ENCODE data around the gene DNHD1. TPM values are rescaled to one million over a fixed set of nuclear protein-coding genes. Genes with fewer than 3 reads are reported as not detected.
A peak's percentile ranks its signal among the peaks of the same experiment; 100 is the strongest.

The DNHD1 gene, protein sequence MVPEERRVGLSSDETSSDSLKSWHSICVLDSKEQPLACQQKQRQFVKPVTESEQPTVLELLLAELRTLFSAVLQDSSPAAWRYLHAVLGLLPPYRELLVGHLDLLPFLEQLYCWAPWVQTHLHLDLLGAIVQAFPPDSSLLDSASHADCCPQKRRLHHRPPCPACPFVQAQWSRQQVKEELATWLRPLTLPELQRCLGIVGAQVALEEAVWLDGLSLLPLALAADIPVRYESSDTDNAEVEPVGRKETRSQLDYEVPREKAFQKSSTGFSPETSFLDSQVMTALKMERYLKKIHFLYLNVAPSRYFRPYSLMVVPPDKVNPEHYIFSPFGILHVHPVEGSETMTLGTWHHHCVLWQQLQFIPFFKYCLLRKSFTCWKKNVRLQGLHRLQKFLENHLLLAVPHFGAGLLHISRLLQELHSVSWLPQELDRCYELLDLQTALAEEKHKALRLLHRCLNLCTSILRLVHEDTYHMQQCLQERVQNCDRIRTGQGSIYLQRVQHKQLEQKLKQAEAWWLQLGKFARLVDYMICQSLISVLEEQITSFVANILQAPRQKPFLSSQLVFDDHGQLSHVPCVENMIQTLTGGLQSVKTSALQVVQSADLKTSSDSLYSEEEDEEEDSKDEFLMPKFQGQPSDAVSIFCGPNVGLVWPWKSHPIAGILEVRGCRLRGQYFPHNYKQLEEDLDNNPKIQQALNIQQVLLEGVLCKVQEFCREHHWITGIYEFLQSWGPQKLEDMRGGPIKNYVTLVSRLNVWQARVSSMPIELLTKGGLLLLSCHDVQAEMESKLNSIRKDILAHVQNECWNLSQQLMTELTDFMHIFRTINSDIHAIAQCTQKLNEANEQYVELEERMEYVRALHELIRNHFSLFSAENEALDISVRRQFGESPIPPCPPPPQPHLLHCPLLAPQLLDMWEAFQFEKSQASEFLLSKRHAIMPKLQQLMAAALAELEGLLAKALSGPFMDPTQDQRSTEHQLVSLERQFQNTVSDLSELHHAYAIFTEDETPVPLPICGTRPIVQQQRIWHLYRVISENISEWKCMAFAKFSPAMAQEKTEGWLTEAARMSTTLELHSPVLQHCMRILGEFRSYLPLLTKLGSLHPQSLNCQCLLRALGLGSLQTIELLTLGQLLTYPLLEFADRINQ (N-terminal part only)
- total RNA-seq (2013), result 6.4 TPM
- polyA plus RNA-seq, result 10 to 100 TPM in 1 of 3 donors, under 1 TPM in 2; 0.24 to 21.0 (median 0.59) TPM
- 6.1 and 6.7 TPM in 2 replicates for polyA minus RNA-seq
- 5.9 to 35.8 (median 16.1) reads per million in 11 experiments for total RNA-seq

DNA sequence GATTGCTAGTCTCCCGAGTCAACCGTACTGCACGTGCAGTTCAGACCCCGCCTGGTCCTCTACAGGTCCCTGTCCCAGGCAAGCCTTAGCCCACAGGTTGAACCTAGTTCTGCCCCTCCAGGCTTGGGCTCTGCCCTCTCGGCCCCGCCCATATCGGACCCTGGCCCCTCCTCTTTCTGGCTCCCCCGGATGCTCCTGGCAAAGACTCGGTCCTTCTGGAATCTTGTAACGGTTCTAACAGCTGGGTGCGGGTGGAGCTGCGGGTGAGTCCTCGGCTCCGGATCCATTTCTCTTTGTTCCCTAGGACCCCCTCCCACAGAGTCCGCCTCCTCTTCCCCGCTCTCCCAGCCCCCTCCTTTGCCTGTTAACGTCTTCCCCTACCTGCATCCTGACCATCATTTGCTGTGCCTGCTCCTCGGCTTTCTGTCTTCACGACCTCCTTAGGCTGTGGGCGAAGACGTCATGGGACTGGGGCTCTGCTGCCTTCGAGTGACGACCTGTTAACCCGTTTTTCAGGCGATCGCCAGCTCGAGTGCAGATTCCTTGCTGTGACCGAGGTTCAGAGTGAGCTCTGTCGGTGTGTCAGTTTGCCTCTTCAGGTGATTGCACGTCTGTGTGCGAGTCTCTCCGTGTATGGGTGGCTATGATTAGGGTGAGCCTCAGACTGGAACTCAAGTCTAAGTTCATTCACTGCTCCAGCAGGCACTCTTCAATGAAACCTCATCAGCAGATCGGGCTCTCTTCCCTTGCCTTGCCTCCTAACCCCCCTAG is at the start of gene DNHD1:
Gene DNHD1 (plus strand): TSS at position 212 of the 771 bp plus-strand sequence. CDS start 936 bp downstream, outside the sequence.
- Histone ChIP-seq H3K36me3 (replicated peaks in 1 of 2; ENCODE audit: control insufficient read depth in 1 of 2, insufficient read depth in 2 of 2, low read length in 2 of 2) (peaks cover 27 to 77% of the 10 kb centered on the region in 2 donors), H3K4me3 (replicated peaks in 1 of 3; ENCODE audit: low read depth in 2 of 3, low read length in 3 of 3) (no peak within 1 kb of the TSS), H3K4me2 (replicated peaks; ENCODE audit: extremely low read depth, low read length, poor library complexity, severe bottlenecking) (no peak within 1 kb of the TSS), H3K9me3 (replicated peaks in 1 of 2; ENCODE audit: control insufficient read depth in 1 of 2, insufficient read depth in 1 of 2, low read length in 2 of 2) (no peaks in the 10 kb centered on the region), H3K79me2 (ENCODE audit: insufficient read depth, low read length) (no peaks in the 10 kb centered on the region), H3K4me1 (ENCODE audit: control insufficient read depth in 1 of 2, insufficient read depth in 2 of 2, low read length in 2 of 2) (no peaks in the 10 kb centered on the region), H3K9ac (ENCODE audit: insufficient read depth, low read length, poor library complexity, severe bottlenecking) (no peak within 1 kb of the TSS), H3K27me3 (ENCODE audit: control insufficient read depth in 2 of 2, insufficient read depth in 2 of 2, low read length in 2 of 2) (no peaks in the 10 kb centered on the region), H4K20me1 (ENCODE audit: insufficient read depth, low read length) (no peaks in the 10 kb centered on the region), H3K27ac (ENCODE audit: low read depth in 1 of 2, low read length in 2 of 2) (no peak within 1 kb of the TSS), H2AFZ (ENCODE audit: insufficient read depth, low read depth, low read length, poor library complexity, severe bottlenecking) (no peak within 1 kb of the TSS)
- 94% methylated on average over 30 of the region's 33 CpGs for WGBS (ENCODE audit: insufficient coverage)
- no peaks in the 10 kb centered on the region for H3K4me1 Mint-ChIP-seq
- H3K36me3 Mint-ChIP-seq, result peaks cover 70% of the 10 kb centered on the region in 2 donors
- DNase-seq, result no peak
- no peak within 1 kb of the TSS for H3K4me3 Mint-ChIP-seq
- no peaks in the 10 kb centered on the region for H3K27me3 Mint-ChIP-seq (ENCODE audit: low read depth in 3 of 3)
- intact Hi-C loops (cut with micrococcal nuclease), result no loop called here
- peak within 1 kb of the TSS in 2 of 7 donors; percentile 46 to 54 for H3K27ac Mint-ChIP-seq
- no peaks in the 10 kb centered on the region for H3K9me3 Mint-ChIP-seq
- TF ChIP-seq, protein P1, sequence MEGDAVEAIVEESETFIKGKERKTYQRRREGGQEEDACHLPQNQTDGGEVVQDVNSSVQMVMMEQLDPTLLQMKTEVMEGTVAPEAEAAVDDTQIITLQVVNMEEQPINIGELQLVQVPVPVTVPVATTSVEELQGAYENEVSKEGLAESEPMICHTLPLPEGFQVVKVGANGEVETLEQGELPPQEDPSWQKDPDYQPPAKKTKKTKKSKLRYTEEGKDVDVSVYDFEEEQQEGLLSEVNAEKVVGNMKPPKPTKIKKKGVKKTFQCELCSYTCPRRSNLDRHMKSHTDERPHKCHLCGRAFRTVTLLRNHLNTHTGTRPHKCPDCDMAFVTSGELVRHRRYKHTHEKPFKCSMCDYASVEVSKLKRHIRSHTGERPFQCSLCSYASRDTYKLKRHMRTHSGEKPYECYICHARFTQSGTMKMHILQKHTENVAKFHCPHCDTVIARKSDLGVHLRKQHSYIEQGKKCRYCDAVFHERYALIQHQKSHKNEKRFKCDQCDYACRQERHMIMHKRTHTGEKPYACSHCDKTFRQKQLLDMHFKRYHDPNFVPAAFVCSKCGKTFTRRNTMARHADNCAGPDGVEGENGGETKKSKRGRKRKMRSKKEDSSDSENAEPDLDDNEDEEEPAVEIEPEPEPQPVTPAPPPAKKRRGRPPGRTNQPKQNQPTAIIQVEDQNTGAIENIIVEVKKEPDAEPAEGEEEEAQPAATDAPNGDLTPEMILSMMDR (IDR thresholded peaks at IDR 0.05), result no peak
